ENCODE data around the gene DBNDD2. TPM values are rescaled to one million over a fixed set of nuclear protein-coding genes. Genes with fewer than 3 reads are reported as not detected.

DBNDD2 gene
- total and polyA plus RNA-seq, 2 experiments from 2014 or later: 62.9 to 89.3 TPM

DNA sequence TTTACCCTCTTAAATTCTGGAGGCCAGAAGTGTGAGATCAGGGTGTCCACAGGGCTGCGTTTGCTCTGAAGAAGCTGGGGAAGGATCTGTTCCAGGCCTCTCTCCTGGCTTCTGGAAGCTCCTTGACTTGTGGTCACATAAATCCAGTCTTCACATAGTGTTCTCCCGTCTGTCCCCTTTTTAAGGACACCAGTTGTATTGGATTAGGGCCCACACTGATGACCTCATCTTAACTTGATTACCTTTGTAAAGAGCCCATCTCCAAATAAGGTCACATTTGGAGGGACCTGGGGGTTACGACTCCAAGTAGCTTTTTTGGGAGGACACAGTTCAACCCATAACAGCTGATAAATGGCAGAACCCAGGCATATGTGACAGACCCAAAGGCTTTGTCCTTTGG is 41.4 kb downstream of the DBNDD2 start:
- Histone ChIP-seq H3K4me1 (ENCODE audit: low read depth) (no peaks in the 10 kb centered on the region), H3K36me3 (no peaks in the 10 kb centered on the region), H3K27ac (no peak overlapping the region), H3K4me3 (no peak overlapping the region), H3K27me3 (no peaks in the 10 kb centered on the region), H3K9me3 (ENCODE audit: low read depth) (no peaks in the 10 kb centered on the region)
- TF ChIP-seq, protein P1, sequence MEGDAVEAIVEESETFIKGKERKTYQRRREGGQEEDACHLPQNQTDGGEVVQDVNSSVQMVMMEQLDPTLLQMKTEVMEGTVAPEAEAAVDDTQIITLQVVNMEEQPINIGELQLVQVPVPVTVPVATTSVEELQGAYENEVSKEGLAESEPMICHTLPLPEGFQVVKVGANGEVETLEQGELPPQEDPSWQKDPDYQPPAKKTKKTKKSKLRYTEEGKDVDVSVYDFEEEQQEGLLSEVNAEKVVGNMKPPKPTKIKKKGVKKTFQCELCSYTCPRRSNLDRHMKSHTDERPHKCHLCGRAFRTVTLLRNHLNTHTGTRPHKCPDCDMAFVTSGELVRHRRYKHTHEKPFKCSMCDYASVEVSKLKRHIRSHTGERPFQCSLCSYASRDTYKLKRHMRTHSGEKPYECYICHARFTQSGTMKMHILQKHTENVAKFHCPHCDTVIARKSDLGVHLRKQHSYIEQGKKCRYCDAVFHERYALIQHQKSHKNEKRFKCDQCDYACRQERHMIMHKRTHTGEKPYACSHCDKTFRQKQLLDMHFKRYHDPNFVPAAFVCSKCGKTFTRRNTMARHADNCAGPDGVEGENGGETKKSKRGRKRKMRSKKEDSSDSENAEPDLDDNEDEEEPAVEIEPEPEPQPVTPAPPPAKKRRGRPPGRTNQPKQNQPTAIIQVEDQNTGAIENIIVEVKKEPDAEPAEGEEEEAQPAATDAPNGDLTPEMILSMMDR (IDR thresholded peaks at IDR 0.05; ENCODE audit: low read depth, low read length): no peak
- peak in 1 of 2 donors; percentile 7 for DNase-seq (ENCODE audit: low read depth in 1 of 2, low spot score in 1 of 2)

- no peaks in the 10 kb centered on the region for H3K9me3 ChIP-seq (ENCODE audit: low read depth)
- no peaks in the 10 kb centered on the region for H3K27me3 ChIP-seq
- H3K27ac ChIP-seq: no peak overlapping the region
- H3K4me3 ChIP-seq: no peak overlapping the region
- TF ChIP-seq, protein P1 (IDR thresholded peaks at IDR 0.05; ENCODE audit: low read depth, low read length): peak; percentile 59
- no peaks in the 10 kb centered on the region for H3K36me3 ChIP-seq
- H3K4me1 ChIP-seq (ENCODE audit: low read depth): no peaks in the 10 kb centered on the region
- DNase-seq (ENCODE audit: low read depth in 1 of 2, low spot score in 1 of 2): peak; percentile 54 to 72
Measured at GRCh38 chr20:45450097-45450818, 42.2 kb downstream of the DBNDD2 start.

GRCh38 chr20:45452238-45452637 is 44.1 kb downstream of the DBNDD2 start:
- DNase-seq (ENCODE audit: low read depth in 1 of 2, low spot score in 1 of 2): no peak
- Histone ChIP-seq H3K27me3 (no peaks in the 10 kb centered on the region), H3K9me3 (ENCODE audit: low read depth) (no peaks in the 10 kb centered on the region), H3K4me1 (ENCODE audit: low read depth) (no peaks in the 10 kb centered on the region), H3K36me3 (no peaks in the 10 kb centered on the region), H3K27ac (no peak overlapping the region), H3K4me3 (no peak overlapping the region)
- TF ChIP-seq, protein P1 (IDR thresholded peaks at IDR 0.05; ENCODE audit: low read depth, low read length): no peak

DNA sequence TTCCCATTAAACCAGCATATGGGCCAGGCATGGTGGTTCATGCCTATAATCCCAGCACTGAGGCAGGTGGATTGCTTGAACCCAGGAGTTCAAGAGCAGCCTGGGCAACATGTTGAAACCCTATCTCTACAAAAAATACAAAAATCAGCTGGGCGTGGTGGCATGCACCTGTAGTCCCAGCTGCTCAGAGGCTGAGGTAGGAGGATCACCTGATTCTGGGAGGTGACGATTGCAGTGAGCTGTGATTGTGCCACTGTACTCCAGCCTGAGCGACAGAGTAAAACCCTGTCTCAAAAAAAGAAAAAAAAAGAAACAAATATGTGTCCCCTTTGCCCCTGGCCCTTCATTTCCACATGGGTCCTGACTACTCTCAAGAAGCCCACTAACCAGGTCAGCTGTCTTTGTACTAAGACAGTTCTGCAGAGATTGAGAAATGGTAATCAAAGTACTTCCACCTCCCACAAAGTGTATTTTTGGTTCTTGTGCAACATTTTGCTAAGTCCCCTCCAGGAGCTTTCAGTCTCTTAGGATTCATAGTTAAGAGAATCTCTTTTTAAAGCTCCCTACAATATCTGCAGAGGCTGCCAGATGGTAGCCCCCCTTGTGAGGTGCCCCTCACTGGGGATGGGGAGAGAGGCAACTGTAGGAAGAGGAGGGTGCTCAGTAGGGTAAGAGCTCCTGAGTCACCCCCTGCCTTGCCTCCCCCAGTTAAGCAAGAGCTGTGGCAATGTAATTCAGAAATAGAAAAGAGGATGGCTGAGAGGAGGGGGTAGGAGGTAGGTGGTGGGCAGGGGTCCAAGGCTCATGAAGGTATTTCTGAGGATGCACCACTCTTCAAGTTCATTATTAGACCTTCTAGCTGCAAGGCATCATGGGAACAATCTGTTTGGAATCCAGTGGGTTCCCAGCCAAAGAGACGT is 44.9 kb downstream of the DBNDD2 start:
- no peak for DNase-seq (ENCODE audit: low read depth in 1 of 2, low spot score in 1 of 2)
- no peak overlapping the region for H3K4me3 ChIP-seq
- H3K27ac ChIP-seq: no peak overlapping the region
- no peaks in the 10 kb centered on the region for H3K9me3 ChIP-seq (ENCODE audit: low read depth)
- no peaks in the 10 kb centered on the region for H3K36me3 ChIP-seq
- TF ChIP-seq, protein P1 (IDR thresholded peaks at IDR 0.05; ENCODE audit: low read depth, low read length): no peak
- no peaks in the 10 kb centered on the region for H3K27me3 ChIP-seq
- no peaks in the 10 kb centered on the region for H3K4me1 ChIP-seq (ENCODE audit: low read depth)

- H3K4me1 ChIP-seq (ENCODE audit: low read depth): no peaks in the 10 kb centered on the region
- H3K9me3 ChIP-seq (ENCODE audit: low read depth): no peaks in the 10 kb centered on the region
- H3K27ac ChIP-seq: no peak overlapping the region
- H3K27me3 ChIP-seq: no peaks in the 10 kb centered on the region
- no peak overlapping the region for H3K4me3 ChIP-seq
- peak; percentile 17 to 58 for DNase-seq (ENCODE audit: low read depth in 1 of 2, low spot score in 1 of 2)
- H3K36me3 ChIP-seq: no peaks in the 10 kb centered on the region
- TF ChIP-seq, protein P1 (IDR thresholded peaks at IDR 0.05; ENCODE audit: low read depth, low read length): peak; percentile 15
Measured at GRCh38 chr20:45456632-45457031, 48.5 kb downstream of the DBNDD2 start.
